ENCODE data around the gene CLCN1. TPM values are rescaled to one million over a fixed set of nuclear protein-coding genes. Genes with fewer than 3 reads are reported as not detected.
A peak's percentile ranks its signal among the peaks of the same experiment; 100 is the strongest.

CLCN1 gene
- total RNA-seq, 1 donor from 2014 or later, result not detected

DNA sequence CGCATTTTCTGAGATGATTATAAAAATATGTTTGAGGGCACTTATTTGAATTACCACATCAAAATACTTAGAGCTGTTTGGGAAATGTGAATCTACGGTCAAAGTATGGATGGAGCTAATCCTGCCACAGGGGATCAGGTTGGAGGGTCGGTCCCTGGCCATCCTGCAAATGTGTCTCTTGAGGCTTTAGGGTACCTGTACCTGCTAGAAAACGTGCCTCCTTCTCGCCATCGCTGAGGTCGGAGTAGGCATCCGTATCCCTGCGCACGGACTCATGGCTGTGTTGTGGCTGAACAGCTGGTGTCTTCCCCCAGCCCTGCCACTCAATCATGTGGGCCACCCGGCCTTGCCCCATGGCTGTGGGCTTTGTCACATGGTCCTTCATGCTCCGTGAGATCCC lies 42.7 kb downstream of the CLCN1 start:
- ATAC-seq (no peak), DNase-seq (no peak)
- intact Hi-C loops (cut with micrococcal nuclease), result no loop called here

DNA sequence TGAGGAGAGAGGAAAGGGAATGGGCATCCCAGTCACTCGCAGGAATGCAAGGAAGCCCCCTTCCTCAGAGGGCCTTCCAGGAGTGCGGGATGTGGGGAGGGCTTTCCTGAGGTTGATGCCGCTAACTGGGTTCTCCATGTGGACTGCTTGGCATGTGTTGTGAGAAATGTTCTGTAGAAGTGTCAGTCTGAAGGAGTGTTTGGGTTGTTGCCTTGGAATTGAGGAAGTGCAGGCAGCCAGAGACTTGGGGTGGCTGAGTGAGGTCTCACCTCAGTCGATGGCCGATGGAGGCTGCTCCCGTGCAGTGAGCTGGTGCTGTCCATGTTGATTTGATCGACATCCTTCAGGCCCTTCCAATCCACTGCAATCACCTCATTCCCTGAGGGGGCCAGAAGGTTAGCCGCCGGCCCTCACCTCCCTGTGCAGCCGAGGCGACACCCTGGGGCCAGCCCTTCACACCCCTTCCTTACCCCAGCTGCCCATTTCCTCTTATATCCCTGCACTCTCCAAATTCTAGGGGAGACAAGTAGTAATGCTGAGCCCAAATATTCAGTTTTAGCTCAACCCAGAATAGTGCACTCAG lies 44.0 kb downstream of the CLCN1 start:
- ATAC-seq, result no peak
- intact Hi-C loops (cut with micrococcal nuclease), result no loop called here
- DNase-seq, result no peak

GRCh38 chr7:143360788-143361551 lies 45.1 kb downstream of the CLCN1 start:
- intact Hi-C loops (cut with micrococcal nuclease), result no loop called here
- ATAC-seq (no peak), DNase-seq (no peak)

GRCh38 chr7:143361552-143362130 lies 45.7 kb downstream of the CLCN1 start:
- intact Hi-C loops (cut with micrococcal nuclease), result no loop called here
- ATAC-seq, result no peak

GRCh38 chr7:143362131-143363015 lies 46.5 kb downstream of the CLCN1 start, which contains the start of gene FAM131B:
FAM131B (minus strand) TSS chr7:143362713; CDS start chr7:143362603, 110 bp downstream.
- intact Hi-C loops (cut with micrococcal nuclease), result no loop called here
- DNase-seq, result no peak
- ATAC-seq, result peak; percentile 56

More at GRCh38 chr7:143361552-143362130, 45.7 kb downstream of the CLCN1 start:
- DNase-seq, result no peak

- ATAC-seq (no peak), DNase-seq (no peak)
- intact Hi-C loops (cut with micrococcal nuclease), result no loop called here
Observed at GRCh38 chr7:143363016-143363937, 47.4 kb downstream of the CLCN1 start.

DNA sequence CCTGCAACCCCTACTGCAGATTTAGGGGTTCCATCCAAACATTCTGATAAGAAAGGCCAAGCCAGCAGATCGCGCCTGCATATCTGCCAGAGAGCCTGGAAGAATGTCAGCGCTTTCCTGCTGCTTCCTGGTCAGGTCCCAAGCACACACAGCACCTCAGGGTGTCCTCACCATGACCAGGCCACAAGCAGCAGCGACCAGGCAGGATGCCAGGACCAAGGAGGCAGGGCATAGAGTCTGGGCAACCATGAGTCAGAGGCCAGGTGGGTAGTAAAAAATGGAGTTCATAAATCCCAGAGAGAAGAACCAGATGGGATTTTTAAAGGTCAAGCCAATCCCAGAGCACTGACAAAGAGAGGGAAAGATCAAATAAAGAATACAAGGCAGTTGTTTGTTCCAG lies 52.1 kb downstream of the CLCN1 start:
- intact Hi-C loops (cut with micrococcal nuclease), result no loop called here
- ATAC-seq (no peak), DNase-seq (no peak)

DNA sequence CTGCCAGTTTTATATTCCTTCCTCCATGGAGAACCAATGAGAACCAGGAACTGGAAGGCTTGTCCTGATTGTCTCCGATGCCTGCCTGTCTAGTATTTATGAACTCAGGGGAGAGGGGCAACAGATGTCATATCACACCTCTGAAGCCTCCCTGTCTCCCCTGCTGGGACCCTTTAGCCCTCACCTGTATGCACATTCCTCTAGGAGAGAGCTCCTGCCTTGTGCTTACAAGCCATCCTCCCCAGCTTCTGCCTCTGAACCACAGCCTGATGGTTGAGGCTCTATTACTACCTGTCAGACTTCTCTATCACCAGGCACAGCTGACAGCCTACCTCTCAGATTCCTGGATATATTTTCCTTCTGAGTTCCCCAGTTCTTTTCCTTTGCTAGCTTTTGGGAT lies 52.5 kb downstream of the CLCN1 start:
- DNase-seq, result no peak
- ATAC-seq, result no peak
- intact Hi-C loops (cut with micrococcal nuclease), result no loop called here

DNA sequence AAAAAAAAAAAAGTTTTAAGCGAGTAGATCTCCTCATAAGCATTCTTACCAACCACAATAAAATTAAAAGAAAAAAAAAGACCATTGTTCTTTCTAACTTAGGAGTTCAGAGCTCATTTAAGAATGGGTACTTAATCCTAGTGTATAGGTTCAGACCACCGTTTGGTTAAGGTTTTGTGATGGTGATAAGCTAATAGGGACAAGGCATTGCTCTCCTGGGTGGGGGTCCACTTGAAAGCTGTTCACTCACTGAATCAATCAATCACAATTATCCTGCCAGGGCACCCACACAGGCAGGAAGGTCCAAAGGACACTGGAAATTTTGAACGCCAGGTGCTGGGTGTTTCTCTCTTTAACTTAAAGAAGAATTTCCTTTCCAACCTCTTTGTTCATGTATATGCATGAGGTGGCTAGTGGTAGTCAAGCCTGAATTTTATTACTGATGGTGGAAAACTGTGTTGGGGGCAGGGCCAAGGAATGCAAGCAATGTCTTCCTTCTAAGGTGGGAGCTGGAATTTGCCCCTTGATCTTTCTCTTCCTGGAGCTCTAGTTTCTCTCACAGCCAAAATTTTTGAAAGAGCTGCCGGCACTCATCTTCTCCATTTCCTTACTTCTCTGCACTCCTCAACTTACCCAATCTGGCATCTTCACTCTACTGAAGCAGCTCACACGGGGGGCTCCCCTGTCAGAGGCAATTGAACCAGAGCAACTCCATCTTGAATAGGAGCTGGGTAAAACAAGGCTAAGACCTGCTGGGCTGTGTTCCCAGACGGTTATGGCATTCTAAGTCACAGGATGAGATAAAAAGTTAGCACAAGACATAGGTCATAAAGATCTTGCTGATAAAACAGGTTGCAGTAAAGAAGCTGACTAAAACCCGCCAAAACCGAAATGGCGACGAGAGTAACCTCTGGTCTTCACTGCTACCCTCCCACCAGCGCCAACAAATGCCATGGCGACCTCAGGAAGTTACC lies 54.1 kb downstream of the CLCN1 start:
- DNase-seq (no peak), ATAC-seq (no peak)
- intact Hi-C loops (cut with micrococcal nuclease), result no loop called here

- DNase-seq, result peak; percentile 70
- intact Hi-C loops (cut with micrococcal nuclease), result no loop called here
- ATAC-seq, result peak; percentile 77
Observed at GRCh38 chr7:143372070-143372469, 56.2 kb downstream of the CLCN1 start.

- intact Hi-C loops (cut with micrococcal nuclease), result no loop called here
- ATAC-seq, result no peak
- no peak for DNase-seq
Observed at GRCh38 chr7:143373255-143373794, 57.4 kb downstream of the CLCN1 start.

DNA sequence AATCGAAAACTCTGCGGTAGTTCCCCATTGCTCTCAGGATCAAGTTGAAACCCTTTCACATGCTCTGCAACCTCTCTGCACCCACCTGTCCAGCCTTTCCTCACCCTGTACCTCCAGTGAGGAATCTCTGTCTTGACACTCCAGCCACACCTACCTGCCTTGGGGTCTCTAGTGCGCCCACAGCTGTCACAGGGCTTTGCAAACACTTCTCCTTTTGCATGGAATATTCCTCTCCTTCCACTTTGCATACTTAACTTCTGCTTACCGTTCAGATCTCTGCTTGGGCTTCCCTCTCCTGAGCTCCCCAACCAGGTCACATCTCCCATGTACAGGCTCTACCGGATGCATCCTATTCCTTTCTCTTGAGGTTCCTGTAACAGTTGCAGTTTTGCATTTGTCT lies 58.6 kb downstream of the CLCN1 start:
- DNase-seq (no peak), ATAC-seq (peak; percentile 24)
- intact Hi-C loops (cut with micrococcal nuclease), result no loop called here

- peak; percentile 28 for DNase-seq
- ATAC-seq, result no peak
- intact Hi-C loops (cut with micrococcal nuclease), result no loop called here
Observed at GRCh38 chr7:143375298-143376034, 59.6 kb downstream of the CLCN1 start.

GRCh38 chr7:143376396-143376795 lies 60.5 kb downstream of the CLCN1 start:
- intact Hi-C loops (cut with micrococcal nuclease), result no loop called here
- no peak for ATAC-seq
- no peak for DNase-seq

DNA sequence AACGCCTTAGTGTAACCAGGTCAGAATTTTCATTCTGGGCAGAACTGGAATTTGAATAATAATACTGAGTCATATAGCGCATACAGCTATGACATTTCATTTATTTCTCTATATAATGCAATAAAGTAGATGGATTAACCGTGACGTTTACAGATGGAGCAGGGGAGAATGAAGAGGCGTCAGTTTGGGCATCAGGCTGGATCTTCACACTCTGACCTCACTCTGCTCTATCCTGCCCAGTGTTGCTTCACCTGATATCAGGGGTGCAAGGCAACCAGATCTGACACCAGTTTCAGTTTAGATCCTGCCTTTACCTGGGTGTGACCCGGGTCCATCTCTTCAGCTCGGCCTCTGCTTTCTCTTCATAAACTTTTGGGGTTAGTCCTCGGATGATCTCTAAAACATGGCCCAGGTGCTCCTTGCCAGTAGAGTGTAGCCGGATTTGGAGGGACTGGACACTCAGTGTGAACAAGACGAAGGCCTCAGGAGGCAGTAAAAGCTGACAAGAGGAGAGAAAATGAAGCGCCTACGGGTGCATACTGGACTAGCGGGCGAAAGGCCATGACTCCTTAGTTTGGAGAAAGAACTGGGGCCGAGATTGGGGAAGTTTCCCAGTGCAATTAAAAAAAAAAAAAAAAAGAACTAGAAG lies 63.8 kb downstream of the CLCN1 start:
- ATAC-seq (peak; percentile 0), DNase-seq (no peak)
- intact Hi-C loops (cut with micrococcal nuclease), result no loop called here

- DNase-seq (peak; percentile 93), ATAC-seq (peak; percentile 77)
- intact Hi-C loops (cut with micrococcal nuclease), result no loop called here
Observed at GRCh38 chr7:143380260-143380645, 64.3 kb downstream of the CLCN1 start.

Data from left ventricle myocardium superior (tissue), 1 donor.